Activated CD4-positive, alpha-beta memory T cell treated with anti-CD3 and anti-CD28 coated beads, Interleukin-2, amount 10 ng/mL, durations not matched to agents 7 days and 5 days (primary cell): ENCODE data around the gene ATP6V1B1. TPM values are rescaled to one million over a fixed set of nuclear protein-coding genes. Genes with fewer than 3 reads are reported as not detected.

ENCODE experiments used
- CTCF ChIA-PET: fragments of 350-600 bp; sonication (Branson Sonifier 250); formaldehyde crosslinking; loops from one replicate; lab custom pipeline; 2021; ENCODE audit warnings: antibody characterized with exemption, inconsistent platforms; lab: Charles Lee
- POLR2A ChIA-PET: fragments of 350-600 bp; sonication (Branson Sonifier 250); formaldehyde crosslinking; loops from one replicate; lab custom pipeline; 2021; ENCODE audit warnings: antibody characterized with exemption; lab: Charles Lee
- DNase-seq: peaks from one replicate; pipeline ENCODE4 v3.0.0-alpha.2; 2020
- H3K27ac Mint-ChIP-seq: one replicate; pipeline ENCODE4 v1.8.0; 2021; ENCODE audit warnings: mild to moderate bottlenecking, mixed read lengths
- H3K27me3 Mint-ChIP-seq: one replicate; pipeline ENCODE4 v1.8.0; 2021; ENCODE audit warnings: mixed read lengths
- H3K36me3 Mint-ChIP-seq: one replicate; pipeline ENCODE4 v1.8.0; 2021; ENCODE audit warnings: low read depth, mixed read lengths
- H3K4me1 Mint-ChIP-seq: one replicate; pipeline ENCODE4 v1.8.0; 2021; ENCODE audit warnings: mixed read lengths
- H3K4me3 Mint-ChIP-seq: one replicate; pipeline ENCODE4 v1.8.0; 2021; ENCODE audit warnings: mild to moderate bottlenecking, mixed read lengths
- H3K9me3 Mint-ChIP-seq: one replicate; pipeline ENCODE4 v1.8.0; 2021; ENCODE audit warnings: mixed read lengths
- total RNA-seq, 2 experiments: library from RNA; stranded (reverse); gene quantifications; one replicate each; pipeline ENCODE4 v1.2.3, GENCODE V29; 2021

The ATP6V1B1 gene
- total RNA-seq = not detected

- H3K4me1 Mint-ChIP-seq = no peaks in the 10 kb centered on the region
- no peak within 1 kb of the TSS for H3K4me3 Mint-ChIP-seq
- H3K9me3 Mint-ChIP-seq = no peaks in the 10 kb centered on the region
- H3K27me3 Mint-ChIP-seq = peaks cover 19% of the 10 kb centered on the region
- no peak within 1 kb of the TSS for H3K27ac Mint-ChIP-seq
- POLR2A ChIA-PET = no interaction called here
- DNase-seq = peak; percentile 8
- CTCF ChIA-PET = interaction anchor here (1.3 to 1.5 kb wide), 2 partner anchors 10 to 71 kb away, joined by 3 read pairs; no protein-coding TSS in a partner anchor
- H3K36me3 Mint-ChIP-seq = no peaks in the 10 kb centered on the region
These were observed at the start of gene ATP6V1B1 for GRCh38 chr2:70935468-70936164. ATP6V1B1 (plus strand) TSS chr2:70935900; CDS start chr2:70935955, 55 bp downstream.

GRCh38 chr2:70886541-70886987, 49.1 kb upstream of the ATP6V1B1 start:
- ChIA-PET POLR2A (no interaction called here), CTCF (no interaction called here)
- H3K36me3 Mint-ChIP-seq = peaks cover 6% of the 10 kb centered on the region
- H3K27ac Mint-ChIP-seq = no peak overlapping the region
- H3K9me3 Mint-ChIP-seq = no peaks in the 10 kb centered on the region
- peaks cover 26% of the 10 kb centered on the region for H3K4me1 Mint-ChIP-seq
- peak; percentile 10 for DNase-seq
- H3K4me3 Mint-ChIP-seq = no peak overlapping the region
- H3K27me3 Mint-ChIP-seq = peaks cover 81% of the 10 kb centered on the region

- ChIA-PET CTCF (no interaction called here), POLR2A (no interaction called here)
- no peaks in the 10 kb centered on the region for H3K9me3 Mint-ChIP-seq
These were observed 48.5 kb upstream of the ATP6V1B1 start for GRCh38 chr2:70887208-70887549.

GRCh38 chr2:70887550-70888246, 48.0 kb upstream of the ATP6V1B1 start:
- Mint-ChIP-seq H3K27ac (no peak overlapping the region), H3K4me1 (peaks cover 26% of the 10 kb centered on the region), H3K36me3 (peaks cover 6% of the 10 kb centered on the region), H3K27me3 (peaks cover 82% of the 10 kb centered on the region), H3K4me3 (peak overlapping the region; percentile 54), H3K9me3 (no peaks in the 10 kb centered on the region)
- CTCF ChIA-PET = interaction anchor here (1.0 kb wide), 1 partner anchor 32 kb away, joined by 3 read pairs; no protein-coding TSS in a partner anchor
- POLR2A ChIA-PET = no interaction called here
- peak; percentile 38 for DNase-seq

More at GRCh38 chr2:70887208-70887549, 48.5 kb upstream of the ATP6V1B1 start:
- Mint-ChIP-seq H3K4me1 (peaks cover 26% of the 10 kb centered on the region), H3K4me3 (no peak overlapping the region), H3K27me3 (peaks cover 82% of the 10 kb centered on the region), H3K36me3 (peaks cover 6% of the 10 kb centered on the region), H3K27ac (no peak overlapping the region)
- peak; percentile 12 for DNase-seq

GRCh38 chr2:70888366-70888922, 47.3 kb upstream of the ATP6V1B1 start:
- Mint-ChIP-seq H3K4me1 (peaks cover 26% of the 10 kb centered on the region), H3K9me3 (no peaks in the 10 kb centered on the region), H3K36me3 (peaks cover 6% of the 10 kb centered on the region), H3K27ac (peak overlapping the region; percentile 40), H3K27me3 (peaks cover 81% of the 10 kb centered on the region), H3K4me3 (peak overlapping the region; percentile 54)
- POLR2A ChIA-PET = no interaction called here
- no peak for DNase-seq
- CTCF ChIA-PET = interaction anchor here (1.0 to 1.3 kb wide), 2 partner anchors 31 to 60 kb away, joined by 3 read pairs; no protein-coding TSS in a partner anchor

- Mint-ChIP-seq H3K27ac (peak overlapping the region; percentile 60), H3K9me3 (no peaks in the 10 kb centered on the region), H3K4me3 (peak overlapping the region; percentile 54), H3K36me3 (peaks cover 6% of the 10 kb centered on the region), H3K4me1 (peaks cover 26% of the 10 kb centered on the region), H3K27me3 (peaks cover 81% of the 10 kb centered on the region)
- CTCF ChIA-PET = interaction anchor here (1.3 kb wide), 1 partner anchor 59 kb away, joined by 3 read pairs; no protein-coding TSS in a partner anchor
- POLR2A ChIA-PET = no interaction called here
- no peak for DNase-seq
These were observed 46.6 kb upstream of the ATP6V1B1 start for GRCh38 chr2:70888923-70889715.

GRCh38 chr2:70889716-70890037, 46.0 kb upstream of the ATP6V1B1 start:
- H3K27me3 Mint-ChIP-seq = peaks cover 82% of the 10 kb centered on the region
- no peak overlapping the region for H3K4me3 Mint-ChIP-seq
- ChIA-PET CTCF (interaction anchor here (1.3 kb wide), 1 partner anchor 59 kb away, joined by 3 read pairs; no protein-coding TSS in a partner anchor), POLR2A (no interaction called here)
- H3K27ac Mint-ChIP-seq = no peak overlapping the region
- H3K4me1 Mint-ChIP-seq = peaks cover 26% of the 10 kb centered on the region
- H3K9me3 Mint-ChIP-seq = no peaks in the 10 kb centered on the region
- DNase-seq = no peak
- H3K36me3 Mint-ChIP-seq = peaks cover 6% of the 10 kb centered on the region

- H3K9me3 Mint-ChIP-seq = no peaks in the 10 kb centered on the region
- ChIA-PET CTCF (no interaction called here), POLR2A (no interaction called here)
- H3K4me1 Mint-ChIP-seq = peaks cover 26% of the 10 kb centered on the region
- peaks cover 6% of the 10 kb centered on the region for H3K36me3 Mint-ChIP-seq
- no peak overlapping the region for H3K4me3 Mint-ChIP-seq
- no peak for DNase-seq
- no peak overlapping the region for H3K27ac Mint-ChIP-seq
- H3K27me3 Mint-ChIP-seq = peaks cover 87% of the 10 kb centered on the region
These were observed 45.1 kb upstream of the ATP6V1B1 start for GRCh38 chr2:70890469-70891065.

- POLR2A ChIA-PET = no interaction called here
- DNase-seq = no peak
- Mint-ChIP-seq H3K4me1 (peaks cover 25% of the 10 kb centered on the region), H3K27ac (no peak overlapping the region), H3K4me3 (no peak overlapping the region), H3K9me3 (no peaks in the 10 kb centered on the region), H3K27me3 (peaks cover 93% of the 10 kb centered on the region), H3K36me3 (peaks cover 6% of the 10 kb centered on the region)
- CTCF ChIA-PET = interaction anchor here (1.6 to 1.7 kb wide), 2 partner anchors 20 to 56 kb away, joined by 4 to 6 read pairs; no protein-coding TSS in a partner anchor
These were observed 43.9 kb upstream of the ATP6V1B1 start for GRCh38 chr2:70891572-70892357.

GRCh38 chr2:70892750-70893149, 43.0 kb upstream of the ATP6V1B1 start:
- Mint-ChIP-seq H3K4me3 (no peak overlapping the region), H3K36me3 (peaks cover 3% of the 10 kb centered on the region), H3K27ac (no peak overlapping the region), H3K27me3 (peaks cover 94% of the 10 kb centered on the region), H3K9me3 (no peaks in the 10 kb centered on the region), H3K4me1 (peaks cover 17% of the 10 kb centered on the region)
- POLR2A ChIA-PET = no interaction called here
- no peak for DNase-seq
- CTCF ChIA-PET = interaction anchor here (0.8 to 1.7 kb wide), 3 partner anchors 21 to 55 kb away, joined by 3 to 6 read pairs (median 4); no protein-coding TSS in a partner anchor

- Mint-ChIP-seq H3K4me1 (peaks cover 13% of the 10 kb centered on the region), H3K36me3 (peaks cover 3% of the 10 kb centered on the region), H3K27ac (no peak overlapping the region), H3K27me3 (peaks cover 94% of the 10 kb centered on the region), H3K9me3 (no peaks in the 10 kb centered on the region), H3K4me3 (no peak overlapping the region)
- ChIA-PET POLR2A (no interaction called here), CTCF (interaction anchor here (0.8 to 1.7 kb wide), 3 partner anchors 21 to 55 kb away, joined by 3 to 6 read pairs (median 4); no protein-coding TSS in a partner anchor)
- no peak for DNase-seq
These were observed 42.5 kb upstream of the ATP6V1B1 start for GRCh38 chr2:70893186-70893585.
